Mucosa of rectum (tissue), 2 donors: ENCODE results near the gene MLLT10.
"Not testable (repeated sequence)": the region's sequence is repeated elsewhere in the genome, so short reads cannot be mapped to it uniquely, and the experiment has no call there.

ENCODE experiments used
- H3K27ac ChIP-seq, 2 donors: one replicate each; pipeline ENCODE4 v1.7.0; 2013; ENCODE audit warnings: inconsistent platforms in 2 of 2, low read depth in 2 of 2, low read length in 2 of 2
- H3K27me3 ChIP-seq, 2 donors: one replicate each; pipeline ENCODE4 v1.7.0; 2013; ENCODE audit warnings: low read length in 2 of 2; ENCODE audit not compliant: control insufficient read depth in 2 of 2, insufficient read depth in 2 of 2
- H3K36me3 ChIP-seq, 2 donors: one replicate each; pipeline ENCODE4 v1.7.0; 2013; ENCODE audit warnings: low read length in 2 of 2; ENCODE audit not compliant: control insufficient read depth in 2 of 2, insufficient read depth in 2 of 2
- H3K4me1 ChIP-seq, 2 donors: one replicate each; pipeline ENCODE4 v1.7.0; 2013; ENCODE audit warnings: low read length in 2 of 2, mild to moderate bottlenecking in 1 of 2; ENCODE audit not compliant: control insufficient read depth in 2 of 2, insufficient read depth in 2 of 2
- H3K4me3 ChIP-seq, 2 donors: one replicate each; pipeline ENCODE4 v1.7.0; 2013; ENCODE audit warnings: low read length in 2 of 2
- H3K9ac ChIP-seq, 2 donors: one replicate each; pipeline ENCODE4 v1.7.0; 2013; ENCODE audit warnings: low read length in 2 of 2, low read depth in 1 of 2, mild to moderate bottlenecking in 1 of 2
- H3K9me3 ChIP-seq, 2 donors: one replicate each; pipeline ENCODE4 v1.7.0; 2013; ENCODE audit warnings: low read length in 2 of 2; ENCODE audit not compliant: control insufficient read depth in 2 of 2
- donor health status: healthy.
- donor health status: Normal muscosa, but diverticular disease.

Gene MLLT10

GRCh38 chr10:21705142-21705827 is 171.3 kb downstream of the MLLT10 start:
- H3K9ac ChIP-seq, result no peak overlapping the region
- H3K4me1 ChIP-seq, result peaks cover 0 to 2% of the 10 kb centered on the region in 2 donors
- H3K27me3 ChIP-seq, result no peaks in the 10 kb centered on the region
- no peaks in the 10 kb centered on the region for H3K36me3 ChIP-seq
- no peak overlapping the region for H3K27ac ChIP-seq
- H3K9me3 ChIP-seq, result peaks cover 4% of the 10 kb centered on the region in 2 donors
- no peak overlapping the region for H3K4me3 ChIP-seq

- H3K9me3 ChIP-seq, result no peaks in the 10 kb centered on the region
- no peaks in the 10 kb centered on the region for H3K36me3 ChIP-seq
- no peak overlapping the region for H3K27ac ChIP-seq
- peaks cover 0 to 2% of the 10 kb centered on the region in 2 donors for H3K4me1 ChIP-seq
- H3K4me3 ChIP-seq, result no peak overlapping the region
- no peaks in the 10 kb centered on the region for H3K27me3 ChIP-seq
- H3K9ac ChIP-seq, result no peak overlapping the region
Observed at GRCh38 chr10:21705828-21706176, 171.8 kb downstream of the MLLT10 start.

GRCh38 chr10:21707498-21707897 is 173.5 kb downstream of the MLLT10 start:
- H3K27ac ChIP-seq, result no peak overlapping the region
- no peak overlapping the region for H3K4me3 ChIP-seq
- H3K9me3 ChIP-seq, result no peaks in the 10 kb centered on the region
- no peaks in the 10 kb centered on the region for H3K27me3 ChIP-seq
- no peak overlapping the region for H3K9ac ChIP-seq
- H3K36me3 ChIP-seq, result peaks cover 0 to 2% of the 10 kb centered on the region in 2 donors
- H3K4me1 ChIP-seq, result peaks cover 0 to 2% of the 10 kb centered on the region in 2 donors

- no peaks in the 10 kb centered on the region for H3K4me1 ChIP-seq
- no peak overlapping the region for H3K9ac ChIP-seq
- no peaks in the 10 kb centered on the region for H3K9me3 ChIP-seq
- peaks cover 17 to 21% of the 10 kb centered on the region in 2 donors for H3K36me3 ChIP-seq
- H3K4me3 ChIP-seq, result no peak overlapping the region
- no peaks in the 10 kb centered on the region for H3K27me3 ChIP-seq
- no peak overlapping the region for H3K27ac ChIP-seq
Observed at GRCh38 chr10:21712975-21713374, 178.9 kb downstream of the MLLT10 start.

GRCh38 chr10:21715531-21716195 is 181.6 kb downstream of the MLLT10 start:
- Histone ChIP-seq H3K27me3 (no peaks in the 10 kb centered on the region), H3K9me3 (no peaks in the 10 kb centered on the region), H3K27ac (no peak overlapping the region), H3K36me3 (peaks cover 19 to 24% of the 10 kb centered on the region in 2 donors), H3K4me3 (no peak overlapping the region), H3K9ac (no peak overlapping the region), H3K4me1 (no peaks in the 10 kb centered on the region)

- H3K9ac ChIP-seq, H3K9me3 ChIP-seq, H3K27ac ChIP-seq, H3K27me3 ChIP-seq, H3K4me3 ChIP-seq, H3K4me1 ChIP-seq: not testable (repeated sequence)
- H3K36me3 ChIP-seq, result peaks cover 17 to 24% of the 10 kb centered on the region in 2 donors
Observed at GRCh38 chr10:21717437-21718054, 183.5 kb downstream of the MLLT10 start.

GRCh38 chr10:21719502-21719901 is 185.5 kb downstream of the MLLT10 start:
- no peak overlapping the region for H3K4me3 ChIP-seq
- no peaks in the 10 kb centered on the region for H3K9me3 ChIP-seq
- H3K27ac ChIP-seq, result no peak overlapping the region
- H3K36me3 ChIP-seq, result peaks cover 11 to 14% of the 10 kb centered on the region in 2 donors
- H3K27me3 ChIP-seq, result no peaks in the 10 kb centered on the region
- H3K4me1 ChIP-seq, result peaks cover 0 to 3% of the 10 kb centered on the region in 2 donors
- no peak overlapping the region for H3K9ac ChIP-seq

GRCh38 chr10:21720090-21720489 is 186.1 kb downstream of the MLLT10 start:
- H3K9ac ChIP-seq, result no peak overlapping the region
- H3K4me1 ChIP-seq, result peaks cover 4 to 7% of the 10 kb centered on the region in 2 donors
- H3K27ac ChIP-seq, result no peak overlapping the region
- H3K36me3 ChIP-seq, result peaks cover 8 to 9% of the 10 kb centered on the region in 2 donors
- H3K27me3 ChIP-seq, result no peaks in the 10 kb centered on the region
- H3K4me3 ChIP-seq, result no peak overlapping the region
- no peaks in the 10 kb centered on the region for H3K9me3 ChIP-seq

- H3K36me3 ChIP-seq, result peaks cover 2 to 3% of the 10 kb centered on the region in 2 donors
- H3K9ac ChIP-seq, result no peak overlapping the region
- no peak overlapping the region for H3K27ac ChIP-seq
- H3K27me3 ChIP-seq, result no peaks in the 10 kb centered on the region
- H3K9me3 ChIP-seq, result no peaks in the 10 kb centered on the region
- no peak overlapping the region for H3K4me3 ChIP-seq
- peaks cover 6 to 8% of the 10 kb centered on the region in 2 donors for H3K4me1 ChIP-seq
Observed at GRCh38 chr10:21721000-21721665, 187.1 kb downstream of the MLLT10 start.

GRCh38 chr10:21722209-21722608 is 188.2 kb downstream of the MLLT10 start:
- no peak overlapping the region for H3K27ac ChIP-seq

More at GRCh38 chr10:21722209-21722608, 188.2 kb downstream of the MLLT10 start:
- Histone ChIP-seq H3K9me3 (no peaks in the 10 kb centered on the region), H3K27me3 (no peaks in the 10 kb centered on the region), H3K36me3 (peaks cover 2 to 3% of the 10 kb centered on the region in 2 donors), H3K4me3 (no peak overlapping the region), H3K9ac (no peak overlapping the region), H3K4me1 (peaks cover 7 to 8% of the 10 kb centered on the region in 2 donors)
